Caco-2 (cell line): Measurements from ENCODE around the gene TNFRSF8. TPM values are rescaled to one million over a fixed set of nuclear protein-coding genes. Genes with fewer than 3 reads are reported as not detected.
A peak's percentile ranks its signal among the peaks of the same experiment; 100 is the strongest.

Experiments
- BruUV-seq: library from RNA; stranded (reverse); fragments of 400-500 nt; replicated peaks from 2 replicates; lab custom pipeline; 2021; lab: Mats Ljungman, UMichigan
- CTCF ChIA-PET: fragments of 300-600 bp; sonication (Branson Sonifier 250); formaldehyde crosslinking; loops from one replicate; lab custom pipeline; 2022; ENCODE audit warnings: antibody characterized with exemption; lab: Charles Lee
- POLR2A ChIA-PET: fragments of 300-600 bp; sonication (Branson Sonifier 250); formaldehyde crosslinking; loops from one replicate; lab custom pipeline; 2022; ENCODE audit warnings: antibody characterized with exemption; lab: Charles Lee
- DNase-seq, 2 experiments: peaks; one replicate each; pipeline versions ENCODE4 v3.0.0 to v3.0.0-alpha.2; 2020 to 2022
- H3K27me3 ChIP-seq: replicated peaks from 2 replicates; pipeline ENCODE4 v1.6.0; 2011; ENCODE audit warnings: low read length; ENCODE audit not compliant: control insufficient read depth, insufficient read depth
- H3K36me3 ChIP-seq: 2 replicates; pipeline ENCODE4 v1.5.1; 2011; ENCODE audit warnings: low read length; ENCODE audit not compliant: control insufficient read depth, insufficient read depth
- H3K4me1 ChIP-seq: fragments of 250-450 bp; sonication (Bioruptor Pico); 2 replicates; pipeline ENCODE4 v1.5.1; 2020; ENCODE audit warnings: mild to moderate bottlenecking
- H3K4me3 ChIP-seq: 2 replicates; pipeline ENCODE4 v1.5.1; 2011; ENCODE audit warnings: low read depth, mild to moderate bottlenecking, control low read depth, low read length
- H3K9me3 ChIP-seq: fragments of 250-450 bp; sonication (Bioruptor Pico); 2 replicates; pipeline ENCODE4 v1.5.1; 2020; ENCODE audit warnings: mild to moderate bottlenecking, moderate library complexity
- H3K27ac Mint-ChIP-seq: one replicate; pipeline ENCODE4 v1.8.0; 2022; ENCODE audit warnings: mixed read lengths; ENCODE audit not compliant: unreplicated experiment
- H3K27me3 Mint-ChIP-seq: one replicate; pipeline ENCODE4 v1.8.0; 2022; ENCODE audit warnings: mixed read lengths; ENCODE audit not compliant: insufficient read depth, unreplicated experiment
- H3K36me3 Mint-ChIP-seq: one replicate; pipeline ENCODE4 v1.8.0; 2022; ENCODE audit warnings: mild to moderate bottlenecking, mixed read lengths; ENCODE audit not compliant: insufficient read depth, unreplicated experiment
- H3K4me1 Mint-ChIP-seq: one replicate; pipeline ENCODE4 v1.8.0; 2022; ENCODE audit warnings: low read depth, mixed read lengths; ENCODE audit not compliant: unreplicated experiment
- H3K4me3 Mint-ChIP-seq: one replicate; pipeline ENCODE4 v1.8.0; 2022; ENCODE audit warnings: mild to moderate bottlenecking, moderate library complexity, mixed read lengths; ENCODE audit not compliant: unreplicated experiment
- H3K9me3 Mint-ChIP-seq: one replicate; pipeline ENCODE4 v1.8.0; 2022; ENCODE audit warnings: mixed read lengths; ENCODE audit not compliant: unreplicated experiment
- intact Hi-C: fragments of 100-400 bp; cut with micrococcal nuclease; formaldehyde crosslinking; loops from one replicate; pipeline ENCODE4 v1.10.0; 2022; ENCODE audit not compliant: unreplicated experiment
- total RNA-seq: library from RNA; stranded (reverse); gene quantifications from 2 replicates; pipeline ENCODE4 v1.2.3, GENCODE V29; 2022
- TF ChIP-seq, protein P1 (sequence below), 2 experiments: fragments of 200-600 bp in 1 of 2; IDR thresholded peaks; 1 replicate in 1 of 2; 2 replicates in 1 of 2; pipeline versions ENCODE4 v1.5.1 to v1.8.0; 2011 to 2022; ENCODE audit warnings: antibody characterized with exemption in 1 of 2, control low read depth in 1 of 2, inconsistent platforms in 1 of 2, low read depth in 1 of 2, low read length in 1 of 2, mild to moderate bottlenecking in 1 of 2, moderate library complexity in 1 of 2; ENCODE audit not compliant: insufficient read depth in 1 of 2, severe bottlenecking in 1 of 2, unreplicated experiment in 1 of 2

The TNFRSF8 gene
- total RNA-seq, 1 experiment from 2014 or later: not detected

GRCh38 chr1:12145616-12146342 lies 82.7 kb downstream of the TNFRSF8 start:
- no peak overlapping the region for H3K4me3 ChIP-seq
- no TSS peak for BruUV-seq
- ChIA-PET CTCF (no interaction called here), POLR2A (no interaction called here)
- H3K36me3 ChIP-seq: no peaks in the 10 kb centered on the region; the same call in 1 of the 2 replicates
- Mint-ChIP-seq H3K36me3 (no peaks in the 10 kb centered on the region), H3K9me3 (no peaks in the 10 kb centered on the region), H3K27ac (peak overlapping the region; percentile 82), H3K4me1 (peaks cover 22% of the 10 kb centered on the region), H3K4me3 (no peak overlapping the region), H3K27me3 (no peaks in the 10 kb centered on the region)
- DNase-seq: no peak
- intact Hi-C loops: no loop called here
- H3K27me3 ChIP-seq: no peaks in the 10 kb centered on the region
- H3K9me3 ChIP-seq: 0 out of 2 replicates have a peak, but pooled peaks cover 5% of the 10 kb centered on the region
- TF ChIP-seq, protein P1, sequence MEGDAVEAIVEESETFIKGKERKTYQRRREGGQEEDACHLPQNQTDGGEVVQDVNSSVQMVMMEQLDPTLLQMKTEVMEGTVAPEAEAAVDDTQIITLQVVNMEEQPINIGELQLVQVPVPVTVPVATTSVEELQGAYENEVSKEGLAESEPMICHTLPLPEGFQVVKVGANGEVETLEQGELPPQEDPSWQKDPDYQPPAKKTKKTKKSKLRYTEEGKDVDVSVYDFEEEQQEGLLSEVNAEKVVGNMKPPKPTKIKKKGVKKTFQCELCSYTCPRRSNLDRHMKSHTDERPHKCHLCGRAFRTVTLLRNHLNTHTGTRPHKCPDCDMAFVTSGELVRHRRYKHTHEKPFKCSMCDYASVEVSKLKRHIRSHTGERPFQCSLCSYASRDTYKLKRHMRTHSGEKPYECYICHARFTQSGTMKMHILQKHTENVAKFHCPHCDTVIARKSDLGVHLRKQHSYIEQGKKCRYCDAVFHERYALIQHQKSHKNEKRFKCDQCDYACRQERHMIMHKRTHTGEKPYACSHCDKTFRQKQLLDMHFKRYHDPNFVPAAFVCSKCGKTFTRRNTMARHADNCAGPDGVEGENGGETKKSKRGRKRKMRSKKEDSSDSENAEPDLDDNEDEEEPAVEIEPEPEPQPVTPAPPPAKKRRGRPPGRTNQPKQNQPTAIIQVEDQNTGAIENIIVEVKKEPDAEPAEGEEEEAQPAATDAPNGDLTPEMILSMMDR (IDR thresholded peaks at IDR 0.05; ENCODE audit: insufficient read depth in 1 of 2, low read depth in 1 of 2, low read length in 1 of 2, severe bottlenecking in 1 of 2, unreplicated experiment in 1 of 2): no peak
- H3K4me1 ChIP-seq: peaks cover 60% of the 10 kb centered on the region

DNA sequence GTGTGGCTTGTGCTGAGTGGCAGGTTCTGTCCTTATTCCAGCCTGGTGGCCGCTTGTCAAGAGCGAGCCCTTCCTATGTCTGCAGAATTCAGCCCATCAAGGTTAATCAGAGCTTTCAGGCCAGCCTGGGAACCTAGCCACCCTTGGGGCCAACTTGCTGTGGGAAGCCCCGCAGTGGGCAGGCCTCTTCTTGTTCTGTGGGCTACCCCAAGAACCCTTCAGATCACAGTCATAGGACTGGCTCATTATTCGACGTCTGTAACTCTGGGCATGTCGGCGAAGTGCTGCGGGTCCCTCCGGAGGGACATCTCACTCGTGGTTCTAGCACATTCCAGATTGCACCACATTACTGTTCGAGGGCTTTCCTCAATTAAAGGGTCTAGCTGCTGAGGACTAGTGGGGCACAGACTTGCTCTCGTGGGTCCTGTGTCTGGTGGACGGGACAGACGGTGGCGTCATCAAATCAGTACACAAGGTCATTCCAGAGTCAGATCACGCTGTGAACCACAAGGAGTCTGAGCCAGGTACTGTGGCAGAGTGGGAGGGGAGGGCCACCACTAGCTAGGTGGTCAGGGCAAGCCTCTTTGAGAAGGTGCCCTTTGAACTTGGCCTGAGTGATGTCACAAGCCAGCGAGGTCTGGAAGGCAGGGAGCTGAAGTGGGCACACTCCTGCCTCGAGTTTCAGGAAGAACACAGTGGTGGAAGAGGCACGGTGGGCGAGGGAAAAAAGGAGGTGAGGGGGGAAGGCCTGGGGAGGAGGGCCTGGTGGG lies 83.4 kb downstream of the TNFRSF8 start:
- intact Hi-C loops: no loop called here
- no peak overlapping the region for H3K4me3 Mint-ChIP-seq

More for the DNA sequence above, 83.4 kb downstream of the TNFRSF8 start:
- Mint-ChIP-seq H3K27ac (peak overlapping the region; percentile 82), H3K27me3 (no peaks in the 10 kb centered on the region), H3K36me3 (no peaks in the 10 kb centered on the region), H3K4me1 (peaks cover 22% of the 10 kb centered on the region), H3K9me3 (no peaks in the 10 kb centered on the region)
- ChIA-PET CTCF (no interaction called here), POLR2A (interaction anchor here (0.5 kb wide), 1 partner anchor 177 kb away, joined by 8 read pairs; no protein-coding TSS in a partner anchor)
- peaks cover 55% of the 10 kb centered on the region for H3K4me1 ChIP-seq
- H3K36me3 ChIP-seq: no peaks in the 10 kb centered on the region; the same call in 1 of the 2 replicates
- 0 out of 2 replicates have a peak, but pooled peaks cover 5% of the 10 kb centered on the region for H3K9me3 ChIP-seq
- H3K4me3 ChIP-seq: no peak overlapping the region
- no peaks in the 10 kb centered on the region for H3K27me3 ChIP-seq
- no peak for DNase-seq
- no TSS peak for BruUV-seq
- TF ChIP-seq, protein P1 (IDR thresholded peaks at IDR 0.05; ENCODE audit: insufficient read depth in 1 of 2, low read depth in 1 of 2, low read length in 1 of 2, severe bottlenecking in 1 of 2, unreplicated experiment in 1 of 2): no peak
